HepG2 (cell line): ENCODE measurements around the gene ELMOD1. TPM values are rescaled to one million over a fixed set of nuclear protein-coding genes. Genes with fewer than 3 reads are reported as not detected.

ENCODE experiments used
- ATAC-seq: fragments of 200-7000 bp; cut with Tn5 transposase; 3 replicates; pipeline ENCODE4 v1.9.1; 2020; ENCODE audit warnings: mild to moderate bottlenecking, moderate library complexity
- BruUV-seq: library from RNA; stranded (reverse); fragments of 400-500 nt; replicated peaks from 2 replicates; lab custom pipeline; 2021; lab: Mats Ljungman, UMichigan
- CTCF ChIA-PET: fragments of 300-600 bp; formaldehyde crosslinking; extraction: SDS; loops from one replicate; lab custom pipeline; 2021; ENCODE audit warnings: low total read pairs, inconsistent platforms, low intra/inter-chr PET ratio; lab: Yijun Ruan, JAX
- POLR2A ChIA-PET: fragments of 350-600 bp; sonication (Branson Sonifier 250); formaldehyde crosslinking; loops from one replicate; lab custom pipeline; 2020; ENCODE audit warnings: antibody characterized with exemption, inconsistent platforms; lab: Yijun Ruan, JAX
- DNase-seq: peaks from one replicate; pipeline ENCODE4 v3.0.0-alpha.2; 2015; ENCODE audit warnings: low spot score
- FAIRE-seq: peaks from 3 replicates; lab custom pipeline; 2011; peaks lifted over from hg19 to GRCh38; lab: Jason Lieb, UNC
- H2AFZ ChIP-seq: one replicate; pipeline ENCODE4 v1.6.1; 2011; ENCODE audit warnings: low read length, inconsistent platforms
- H3K27ac ChIP-seq: fragments of 300-600 bp; 3 replicates; pipeline ENCODE4 v1.8.0; 2011; ENCODE audit warnings: mixed run types, mild to moderate bottlenecking, mixed read lengths, low read length, inconsistent platforms; ENCODE audit not compliant: insufficient read depth; ENCODE audit errors: extremely low read length
- H3K27me3 ChIP-seq, 2 experiments: fragments of 200-600 bp in 1 of 2; 2 replicates in 1 of 2; 3 replicates in 1 of 2; pipeline versions ENCODE4 v1.6.0 to v1.8.0; 2011; ENCODE audit warnings: low read length in 2 of 2, mild to moderate bottlenecking in 2 of 2, moderate library complexity in 2 of 2, inconsistent platforms in 1 of 2; ENCODE audit not compliant: insufficient read depth in 2 of 2, control insufficient read depth in 1 of 2
- H3K36me3 ChIP-seq, 2 experiments: fragments of 200-600 bp in 1 of 2; replicated peaks in 1 of 2; 2 replicates in 1 of 2; 3 replicates in 1 of 2; pipeline versions ENCODE4 v1.5.1 to v1.8.0; 2011; ENCODE audit warnings: low read length in 2 of 2, inconsistent platforms in 1 of 2; ENCODE audit not compliant: insufficient read depth in 2 of 2, control insufficient read depth in 1 of 2
- H3K4me1 ChIP-seq: 2 replicates; pipeline ENCODE4 v1.5.1; 2012; ENCODE audit warnings: low read length, inconsistent platforms; ENCODE audit not compliant: insufficient read depth
- H3K4me2 ChIP-seq: 2 replicates; pipeline ENCODE4 v1.6.0; 2011; ENCODE audit warnings: low read depth, low read length, inconsistent platforms
- H3K4me3 ChIP-seq, 3 experiments: fragments of 200-600 bp in 1 of 3; sonication (generic), shearing (Covaris generic) in 1 of 3; replicated peaks in 1 of 3; 2 replicates each; pipeline ENCODE4 v1.5.1; 2011 to 2016; ENCODE audit warnings: low read length in 3 of 3, inconsistent platforms in 2 of 3, low read depth in 2 of 3, mild to moderate bottlenecking in 2 of 3, control low read depth in 1 of 3, mixed read lengths in 1 of 3; ENCODE audit not compliant: insufficient read depth in 1 of 3
- H3K79me2 ChIP-seq: one replicate; pipeline ENCODE4 v1.6.1; 2011; ENCODE audit warnings: low read length, inconsistent platforms; ENCODE audit not compliant: insufficient read depth
- H3K9ac ChIP-seq: 2 replicates; pipeline ENCODE4 v1.6.0; 2011; ENCODE audit warnings: mild to moderate bottlenecking, low read depth, low read length, inconsistent platforms; ENCODE audit not compliant: insufficient read depth
- H3K9me3 ChIP-seq: 2 replicates; pipeline ENCODE4 v1.5.1; 2012; ENCODE audit warnings: mild to moderate bottlenecking, low read length
- H4K20me1 ChIP-seq: 2 replicates; pipeline ENCODE4 v1.6.0; 2011; ENCODE audit warnings: inconsistent platforms, mild to moderate bottlenecking, low read length, moderate library complexity; ENCODE audit not compliant: insufficient read depth
- DMAP1 ChIP-seq: IDR thresholded peaks from 2 replicates; pipeline ENCODE4 v1.6.1; 2016
- ELF1 ChIP-seq: sonication (generic); formaldehyde crosslinking; IDR thresholded peaks from 2 replicates; pipeline ENCODE4 v1.4.0; 2020; ENCODE audit warnings: missing genetic modification reagents
- HNRNPLL ChIP-seq: fragments of 200-400 bp; formaldehyde crosslinking; IDR thresholded peaks from 2 replicates; pipeline ENCODE4 v1.6.1; 2017; ENCODE audit warnings: mild to moderate bottlenecking, low read depth, low read length; ENCODE audit not compliant: poor library complexity, severe bottlenecking
- MYPOP ChIP-seq: sonication (generic); formaldehyde crosslinking; IDR thresholded peaks from 2 replicates; pipeline ENCODE4 v1.8.1; 2023; ENCODE audit warnings: mild to moderate bottlenecking, moderate library complexity, missing genetic modification reagents
- NFKB2 ChIP-seq: sonication (generic); formaldehyde crosslinking; IDR thresholded peaks from 2 replicates; pipeline ENCODE4 v1.4.0; 2020; ENCODE audit warnings: missing genetic modification reagents, borderline replicate concordance
- RCOR2 ChIP-seq: IDR thresholded peaks from 2 replicates; pipeline ENCODE4 v1.6.1; 2016; ENCODE audit warnings: missing biosample characterization, missing genetic modification reagents
- ZFP82 ChIP-seq: sonication (generic); formaldehyde crosslinking; IDR thresholded peaks from 2 replicates; pipeline ENCODE4 v1.5.1; 2020; ENCODE audit warnings: mild to moderate bottlenecking, missing genetic modification reagents, borderline replicate concordance
- ZNF317 ChIP-seq: sonication (generic); formaldehyde crosslinking; IDR thresholded peaks from 2 replicates; pipeline ENCODE4 v1.5.0; 2020; ENCODE audit warnings: mild to moderate bottlenecking, missing genetic modification reagents
- WGBS: methylation state at CpG from one replicate; pipeline ENCODE4 v1.1.6; 2017; ENCODE audit warnings: low lambda C conversion rate; 5-methylcytosine and 5-hydroxymethylcytosine counted together
- in situ Hi-C: cut with HindIII; loops from 2 replicates; pipeline ENCODE4 v1.10.0; 2017; ENCODE audit warnings: low pct_unique_long_range_greater_than_20kb; ENCODE audit not compliant: extremely low pct_ligation_motif_present
- intact Hi-C: fragments of 100-400 bp; cut with micrococcal nuclease; formaldehyde crosslinking; loops from one replicate; pipeline ENCODE4 v1.10.0; 2022; ENCODE audit not compliant: unreplicated experiment
- polyA plus RNA-seq, 8 experiments: library from polyadenylated mRNA; depleted of rRNA in 3 of 8; stranded (reverse) in 7 of 8; unstranded in 1 of 8; fragments of >200 nt; fragmentation: Illumina TruSeq in 4 of 8; extraction: Trizol in 4 of 8; gene quantifications; 2 replicates each; pipeline versions ENCODE4 v1.2.1 to v1.2.3, GENCODE V29; 2011 to 2016; ENCODE audit warnings: low read depth in 4 of 8, missing spikeins in 1 of 8, mixed read lengths in 1 of 8; ENCODE audit not compliant: insufficient read depth in 1 of 8
- total RNA-seq, 5 experiments: library from RNA; depleted of rRNA; stranded (reverse); fragments of >200 nt; fragmentation: Illumina TruSeq; extraction: Trizol; gene quantifications; 2 replicates each; pipeline ENCODE4 v1.2.3, GENCODE V29; 2016; ENCODE audit warnings: low read depth in 1 of 5

Gene ELMOD1
- total and polyA plus RNA-seq, 2 of the 13 experiments (the other 11 are each of a cell fraction or from before 2014, with no cell fraction given) = not detected

DNA sequence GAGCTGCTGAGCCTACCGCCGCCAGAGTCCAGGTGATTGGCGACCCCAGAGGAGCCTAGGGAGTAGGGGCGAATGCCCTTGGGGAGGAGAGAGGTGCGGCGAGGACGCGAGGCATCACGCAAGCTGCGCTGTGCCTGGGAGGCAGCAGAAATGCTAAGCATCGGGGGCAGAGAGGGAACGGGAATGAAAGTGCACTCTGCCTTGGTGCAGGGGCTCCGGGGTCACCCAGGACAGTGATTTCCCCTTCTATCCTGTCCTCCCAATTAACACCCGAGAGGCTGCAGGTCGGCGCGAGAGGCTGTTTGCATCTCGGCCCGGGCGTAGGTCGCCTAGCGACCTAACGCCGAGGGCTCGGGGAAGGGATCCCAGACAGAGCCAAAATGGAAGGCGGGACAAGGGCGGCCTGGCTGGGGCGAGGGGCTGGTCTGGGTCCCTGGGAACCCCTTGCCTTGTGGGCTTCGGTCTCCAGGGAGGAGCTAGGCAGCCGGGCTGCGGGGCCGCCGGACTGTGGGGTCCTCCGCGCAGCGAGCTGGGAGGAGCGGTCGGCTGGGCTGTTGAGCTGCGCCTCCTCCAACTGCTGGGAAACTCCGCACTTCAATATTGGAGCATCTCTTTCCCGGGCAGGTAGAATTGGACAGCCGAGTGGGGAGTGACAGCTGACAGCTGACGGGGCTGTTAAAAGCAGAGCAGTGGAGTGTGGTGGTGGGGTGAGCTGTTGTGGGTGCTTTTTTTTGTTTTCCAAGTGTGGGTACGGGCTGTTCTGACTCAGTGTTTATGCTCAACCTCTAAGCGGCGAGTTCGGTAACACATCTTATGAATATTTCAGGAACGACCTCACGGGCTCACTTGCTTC is 657 bp downstream of the ELMOD1 start (continued):
- TF ChIP-seq HNRNPLL = peak; percentile 92
- 0 out of 2 replicates have a peak, but pooled peaks have one; percentile 39 for TF ChIP-seq ZNF317
- no peak for TF ChIP-seq ZFP82 (CRISPR knock-in tag)
- TF ChIP-seq MYPOP (CRISPR knock-in tag) = peak; percentile 21; the same call in 1 of the 2 replicates
- TF ChIP-seq NFKB2 (CRISPR knock-in tag) = no peak
- TF ChIP-seq, all 625 proteins: peak for 12

DNA sequence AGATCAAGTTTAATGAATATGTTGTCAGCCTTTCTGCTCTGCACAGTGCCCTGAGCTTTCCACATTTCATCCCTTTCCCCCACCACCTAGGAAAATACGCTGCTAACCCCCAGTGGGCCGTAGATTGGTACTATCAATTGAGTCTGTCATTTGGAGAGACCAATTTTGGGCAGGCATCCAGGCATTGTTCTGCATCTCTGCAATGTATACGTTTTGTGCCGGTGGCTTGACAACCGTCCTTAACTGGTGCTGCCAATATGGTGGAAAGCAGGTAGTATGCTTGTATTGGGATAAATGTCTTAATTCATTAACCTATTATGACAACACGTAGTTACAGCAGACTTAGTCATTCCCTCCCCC is 1.3 kb downstream of the ELMOD1 start:
- no TSS peak for BruUV-seq
- Histone ChIP-seq H3K4me2 (no peak overlapping the region; the same call in 1 of the 2 replicates), H3K4me3 (no peak overlapping the region), H2AFZ (no peak overlapping the region), H3K9me3 (no peaks in the 10 kb centered on the region), H3K4me1 (peaks cover 21% of the 10 kb centered on the region), H3K27me3 (peaks cover 0 to 41% of the 10 kb centered on the region in 2 experiments; a peak in 3 of 5 replicates)
- in situ Hi-C loops = no loop called here
- intact Hi-C loops = no loop called here
- POLR2A ChIA-PET = no interaction called here
- 32% methylated on average over 6 of the region's 6 CpGs for WGBS
- TF ChIP-seq RCOR2 (no peak), ELF1 (CRISPR knock-in tag) (no peak), DMAP1 (no peak)
- TF ChIP-seq, all 625 proteins: peak for 0
- CTCF ChIA-PET = no interaction called here
- Histone ChIP-seq H3K27ac (no peak overlapping the region), H3K79me2 (no peaks in the 10 kb centered on the region), H3K36me3 (no peaks in the 10 kb centered on the region), H3K9ac (no peak overlapping the region), H4K20me1 (no peaks in the 10 kb centered on the region)
- no peak for DNase-seq
- no peak for FAIRE-seq
- ATAC-seq = no peak
